HepG2 (cell line): ENCODE data around the gene SDK2. TPM values are rescaled to one million over a fixed set of nuclear protein-coding genes. Genes with fewer than 3 reads are reported as not detected.

Experiments used
- ADNP ChIP-seq: sonication (generic); formaldehyde crosslinking; IDR thresholded peaks from 2 replicates; pipeline ENCODE4 v1.4.0; 2020; ENCODE audit warnings: missing genetic modification reagents
- IKZF5 ChIP-seq: IDR thresholded peaks from 2 replicates; pipeline ENCODE4 v1.6.1; 2018; ENCODE audit warnings: missing genetic modification reagents, mild to moderate bottlenecking, missing compliant biosample characterization
- RFX1 ChIP-seq: fragments of 450-650 bp; IDR thresholded peaks from 2 replicates; pipeline ENCODE4 v1.6.1; 2017
- SKIL ChIP-seq: sonication (generic); formaldehyde crosslinking; IDR thresholded peaks from 2 replicates; pipeline ENCODE4 v1.8.0; 2022; ENCODE audit warnings: missing genetic modification reagents, mild to moderate bottlenecking, moderate library complexity, borderline replicate concordance
- STAT6 ChIP-seq: sonication (generic); formaldehyde crosslinking; IDR thresholded peaks from 2 replicates; pipeline ENCODE4 v1.4.0; 2020; ENCODE audit warnings: missing genetic modification reagents, mild to moderate bottlenecking, borderline replicate concordance
- ZNF883 ChIP-seq: sonication (generic); formaldehyde crosslinking; IDR thresholded peaks from 2 replicates; pipeline ENCODE4 v1.5.1; 2020; ENCODE audit warnings: mild to moderate bottlenecking, missing genetic modification reagents; ENCODE audit errors: not compliant biosample characterization
- ZNF891 ChIP-seq: sonication (generic); formaldehyde crosslinking; IDR thresholded peaks from 2 replicates; pipeline ENCODE4 v1.5.0; 2020; ENCODE audit warnings: mild to moderate bottlenecking, missing genetic modification reagents
- polyA plus RNA-seq, 8 experiments: library from polyadenylated mRNA; depleted of rRNA in 3 of 8; stranded (reverse) in 7 of 8; unstranded in 1 of 8; fragments of >200 nt; fragmentation: Illumina TruSeq in 4 of 8; extraction: Trizol in 4 of 8; gene quantifications; 2 replicates each; pipeline versions ENCODE4 v1.2.1 to v1.2.3, GENCODE V29; 2011 to 2016; ENCODE audit warnings: low read depth in 4 of 8, missing spikeins in 1 of 8, mixed read lengths in 1 of 8; ENCODE audit not compliant: insufficient read depth in 1 of 8
- total RNA-seq, 5 experiments: library from RNA; depleted of rRNA; stranded (reverse); fragments of >200 nt; fragmentation: Illumina TruSeq; extraction: Trizol; gene quantifications; 2 replicates each; pipeline ENCODE4 v1.2.3, GENCODE V29; 2016; ENCODE audit warnings: low read depth in 1 of 5

Gene SDK2
- total and polyA plus RNA-seq, 2 of the 13 experiments (the other 11 are each of a cell fraction or from before 2014, with no cell fraction given), result not detected

- TF ChIP-seq ZNF883 (CRISPR knock-in tag), result no peak
- no peak for TF ChIP-seq ZNF891 (CRISPR knock-in tag)
- TF ChIP-seq STAT6 (CRISPR knock-in tag), result no peak
- TF ChIP-seq RFX1, result no peak
- TF ChIP-seq IKZF5 (CRISPR knock-in tag), result no peak
- TF ChIP-seq ADNP (CRISPR knock-in tag), result no peak
- TF ChIP-seq SKIL (CRISPR knock-in tag), result no peak
Measured at GRCh38 chr17:73494950-73495349, 149.3 kb downstream of the SDK2 start (continued).
